Activated CD8-positive, alpha-beta memory T cell treated with anti-CD3 and anti-CD28 coated beads, Interleukin-2, amount 50 U/mL, for 1 hour (primary cell): ENCODE measurements around the gene INPP5E.

Experiments used
- DNase-seq: peaks from one replicate; pipeline ENCODE4 v3.0.0-alpha.2; 2020; ENCODE audit errors: extremely low read depth

Gene INPP5E

GRCh38 chr9:136447173-136447778 lies 7.6 kb upstream of the INPP5E start:
- DNase-seq = no peak

GRCh38 chr9:136445799-136446198 lies 6.2 kb upstream of the INPP5E start:
- no peak for DNase-seq

- DNase-seq = no peak
Measured at GRCh38 chr9:136444102-136444501, 4.5 kb upstream of the INPP5E start.

GRCh38 chr9:136443687-136444086 lies 4.0 kb upstream of the INPP5E start:
- no peak for DNase-seq

GRCh38 chr9:136443087-136443486 lies 3.4 kb upstream of the INPP5E start:
- no peak for DNase-seq

- no peak for DNase-seq
Measured at GRCh38 chr9:136442265-136442664, 2.6 kb upstream of the INPP5E start.

GRCh38 chr9:136441681-136442245 lies 2.1 kb upstream of the INPP5E start:
- DNase-seq = no peak

- no peak for DNase-seq
Measured at GRCh38 chr9:136441191-136441680, 1.6 kb upstream of the INPP5E start.

GRCh38 chr9:136438548-136439480 lies 831 bp downstream of the INPP5E start:
- no peak for DNase-seq

- no peak for DNase-seq
Measured at GRCh38 chr9:136437839-136438547, 1.7 kb downstream of the INPP5E start.

GRCh38 chr9:136437430-136437829 lies 2.2 kb downstream of the INPP5E start:
- DNase-seq = no peak

GRCh38 chr9:136436055-136436634 lies 3.5 kb downstream of the INPP5E start:
- no peak for DNase-seq

- no peak for DNase-seq
Measured at GRCh38 chr9:136434580-136435169, 5.0 kb downstream of the INPP5E start.

- DNase-seq = no peak
Measured at GRCh38 chr9:136433849-136434579, 5.6 kb downstream of the INPP5E start.

- DNase-seq = no peak
Measured at GRCh38 chr9:136433043-136433715, 6.5 kb downstream of the INPP5E start.

GRCh38 chr9:136432591-136432990 lies 7.1 kb downstream of the INPP5E start:
- DNase-seq = no peak

- DNase-seq = no peak
Measured at GRCh38 chr9:136431782-136432350, 7.8 kb downstream of the INPP5E start.

- DNase-seq = no peak
Measured at GRCh38 chr9:136430588-136431234, 8.9 kb downstream of the INPP5E start.
